Endodermal cell (in vitro differentiated cells): ENCODE data around the gene NRARP. TPM values are rescaled to one million over a fixed set of nuclear protein-coding genes. Genes with fewer than 3 reads are reported as not detected.

Experiments
- DNase-seq: peaks from one replicate; pipeline ENCODE4 v3.0.0-alpha.2; 2017
- H3K27ac ChIP-seq: 2 replicates; pipeline ENCODE4 v1.5.1; 2013; ENCODE audit warnings: mild to moderate bottlenecking, low read depth, low read length, moderate library complexity
- H3K27me3 ChIP-seq: 2 replicates; pipeline ENCODE4 v1.6.1; 2013; ENCODE audit warnings: mild to moderate bottlenecking, low read length, moderate library complexity; ENCODE audit not compliant: insufficient read depth, control insufficient read depth, poor library complexity, severe bottlenecking
- H3K36me3 ChIP-seq: 2 replicates; pipeline ENCODE4 v1.7.0; 2013; ENCODE audit warnings: mild to moderate bottlenecking, low read length, moderate library complexity; ENCODE audit not compliant: control insufficient read depth, insufficient read depth
- H3K4me1 ChIP-seq: one replicate; pipeline ENCODE4 v1.7.0; 2013; ENCODE audit warnings: low read length; ENCODE audit not compliant: control insufficient read depth, insufficient read depth
- H3K4me3 ChIP-seq: 2 replicates; pipeline ENCODE4 v1.5.1; 2013; ENCODE audit warnings: mild to moderate bottlenecking, low read length, moderate library complexity
- H3K9ac ChIP-seq: 2 replicates; pipeline ENCODE4 v1.6.1; 2013; ENCODE audit warnings: mild to moderate bottlenecking, low read length, moderate library complexity; ENCODE audit not compliant: poor library complexity, severe bottlenecking; ENCODE audit errors: extremely low read depth
- H3K9me3 ChIP-seq: 2 replicates; pipeline ENCODE4 v1.6.1; 2013; ENCODE audit warnings: mild to moderate bottlenecking, low read length, moderate library complexity; ENCODE audit not compliant: control insufficient read depth
- H3K27ac Mint-ChIP-seq: 2 replicates; pipeline ENCODE4 v1.8.0; 2020; ENCODE audit warnings: mixed read lengths
- H3K27me3 Mint-ChIP-seq: 2 replicates; pipeline ENCODE4 v1.8.0; 2021; ENCODE audit warnings: mild to moderate bottlenecking, mixed read lengths; ENCODE audit not compliant: insufficient read depth
- H3K36me3 Mint-ChIP-seq: 2 replicates; pipeline ENCODE4 v1.8.0; 2020; ENCODE audit warnings: low read depth, mixed read lengths
- H3K4me1 Mint-ChIP-seq: 2 replicates; pipeline ENCODE4 v1.8.0; 2020; ENCODE audit warnings: mixed read lengths
- H3K4me3 Mint-ChIP-seq: 2 replicates; pipeline ENCODE4 v1.8.0; 2020; ENCODE audit warnings: mild to moderate bottlenecking, moderate library complexity, mixed read lengths
- H3K9me3 Mint-ChIP-seq: 2 replicates; pipeline ENCODE4 v1.8.0; 2020; ENCODE audit warnings: mild to moderate bottlenecking, mixed read lengths
- CTCF ChIP-seq: fragments of 200-600 bp; sonication (generic); conservative IDR thresholded peaks from 2 replicates; pipeline ENCODE4 v1.5.0; 2021; ENCODE audit warnings: antibody characterized with exemption, mild to moderate bottlenecking
- WGBS, 2 experiments: methylation state at CpG; one replicate each; pipeline versions ENCODE4 v1.1.5 to v1.1.7; 2013; ENCODE audit warnings: missing lambda C conversion rate in 2 of 2, mixed read lengths in 1 of 2; ENCODE audit not compliant: insufficient coverage in 1 of 2, insufficient read length in 1 of 2; 5-methylcytosine and 5-hydroxymethylcytosine counted together
- total RNA-seq, 2 donors: library from RNA; stranded (reverse); fragmentation: NEBNext Ultra II Directional in 1 of 2; extraction: Animal tissue kit (Norgen Biotek cat#: 25700) in 1 of 2; gene quantifications; 2 replicates in 1 of 2; 3 replicates in 1 of 2; pipeline ENCODE4 v1.2.1, GENCODE V29; 2021

NRARP gene
- total RNA-seq, 2 donors from 2014 or later = 12.1 to 12.9 TPM

- 89 to 91% methylated on average over 11 to 13 of the region's 13 CpGs for WGBS, 2 experiments
- Mint-ChIP-seq H3K36me3 (peaks cover 31% of the 10 kb centered on the region), H3K9me3 (no peaks in the 10 kb centered on the region), H3K27me3 (no peaks in the 10 kb centered on the region), H3K4me1 (peaks cover 20% of the 10 kb centered on the region), H3K27ac (no peak overlapping the region), H3K4me3 (no peak overlapping the region)
- Histone ChIP-seq H3K27me3 (no peaks in the 10 kb centered on the region), H3K4me1 (peaks cover 10% of the 10 kb centered on the region), H3K36me3 (peaks cover 30% of the 10 kb centered on the region), H3K27ac (no peak overlapping the region), H3K4me3 (no peak overlapping the region), H3K9ac (no peak overlapping the region), H3K9me3 (no peaks in the 10 kb centered on the region)
- TF ChIP-seq CTCF = no peak
- DNase-seq = peak; percentile 71
Observed at GRCh38 chr9:137273095-137273490, 29.0 kb downstream of the NRARP start.

GRCh38 chr9:137272241-137273094 lies 29.6 kb downstream of the NRARP start:
- no peaks in the 10 kb centered on the region for H3K9me3 Mint-ChIP-seq
- H3K27ac Mint-ChIP-seq = no peak overlapping the region

GRCh38 chr9:137271696-137272076 lies 30.4 kb downstream of the NRARP start:
- no peaks in the 10 kb centered on the region for H3K9me3 ChIP-seq
- H3K9ac ChIP-seq = no peak overlapping the region
- H3K27ac ChIP-seq = no peak overlapping the region
- H3K4me1 Mint-ChIP-seq = peaks cover 15% of the 10 kb centered on the region
- peaks cover 37% of the 10 kb centered on the region for H3K36me3 ChIP-seq
- H3K27me3 ChIP-seq = no peaks in the 10 kb centered on the region
- no peak for TF ChIP-seq CTCF
- H3K4me1 ChIP-seq = peaks cover 7% of the 10 kb centered on the region
- no peak overlapping the region for H3K27ac Mint-ChIP-seq
- no peak overlapping the region for H3K4me3 Mint-ChIP-seq
- peaks cover 37% of the 10 kb centered on the region for H3K36me3 Mint-ChIP-seq
- WGBS, 2 experiments = 85% methylated on average over 3 of the region's 3 CpGs; no CpG with 5 or more reads in 1 of the 2 experiments
- H3K9me3 Mint-ChIP-seq = no peaks in the 10 kb centered on the region
- DNase-seq = no peak
- no peak overlapping the region for H3K4me3 ChIP-seq
- H3K27me3 Mint-ChIP-seq = no peaks in the 10 kb centered on the region

More at GRCh38 chr9:137272241-137273094, 29.6 kb downstream of the NRARP start:
- no peaks in the 10 kb centered on the region for H3K27me3 ChIP-seq
- H3K27ac ChIP-seq = no peak overlapping the region
- no peak for TF ChIP-seq CTCF
- no peak overlapping the region for H3K9ac ChIP-seq
- peaks cover 34% of the 10 kb centered on the region for H3K36me3 ChIP-seq
- H3K9me3 ChIP-seq = no peaks in the 10 kb centered on the region
- peaks cover 20% of the 10 kb centered on the region for H3K4me1 Mint-ChIP-seq
- no peak overlapping the region for H3K4me3 ChIP-seq
- H3K27me3 Mint-ChIP-seq = no peaks in the 10 kb centered on the region
- H3K4me3 Mint-ChIP-seq = no peak overlapping the region
- DNase-seq = no peak
- H3K4me1 ChIP-seq = peaks cover 10% of the 10 kb centered on the region
- H3K36me3 Mint-ChIP-seq = peaks cover 35% of the 10 kb centered on the region
- 92 to 96% methylated on average over 27 to 39 of the region's 39 CpGs for WGBS, 2 experiments
